G401 (cell line): ENCODE measurements around the gene ZNF552. TPM values are rescaled to one million over a fixed set of nuclear protein-coding genes. Genes with fewer than 3 reads are reported as not detected.
"Not testable (repeated sequence)": the region's sequence is repeated elsewhere in the genome, so short reads cannot be mapped to it uniquely, and the experiment has no call there.

Source experiments
- DNase-seq: peaks from one replicate; pipeline ENCODE4 v3.0.0-alpha.2; 2015; ENCODE audit warnings: low spot score
- in situ Hi-C: cut with HindIII; loops from 2 replicates; pipeline ENCODE4 v1.10.0; 2016; ENCODE audit warnings: low sequenced_read_pairs, mixed read lengths
- total RNA-seq: library from RNA; depleted of rRNA; stranded (reverse); fragments of >200 nt; shearing (Covaris generic); gene quantifications from 2 replicates; pipeline ENCODE4 v1.2.3, GENCODE V29; 2014; rRNA removed

Gene ZNF552
- total RNA-seq: 2.8 and 7.8 TPM in 2 replicates

DNA sequence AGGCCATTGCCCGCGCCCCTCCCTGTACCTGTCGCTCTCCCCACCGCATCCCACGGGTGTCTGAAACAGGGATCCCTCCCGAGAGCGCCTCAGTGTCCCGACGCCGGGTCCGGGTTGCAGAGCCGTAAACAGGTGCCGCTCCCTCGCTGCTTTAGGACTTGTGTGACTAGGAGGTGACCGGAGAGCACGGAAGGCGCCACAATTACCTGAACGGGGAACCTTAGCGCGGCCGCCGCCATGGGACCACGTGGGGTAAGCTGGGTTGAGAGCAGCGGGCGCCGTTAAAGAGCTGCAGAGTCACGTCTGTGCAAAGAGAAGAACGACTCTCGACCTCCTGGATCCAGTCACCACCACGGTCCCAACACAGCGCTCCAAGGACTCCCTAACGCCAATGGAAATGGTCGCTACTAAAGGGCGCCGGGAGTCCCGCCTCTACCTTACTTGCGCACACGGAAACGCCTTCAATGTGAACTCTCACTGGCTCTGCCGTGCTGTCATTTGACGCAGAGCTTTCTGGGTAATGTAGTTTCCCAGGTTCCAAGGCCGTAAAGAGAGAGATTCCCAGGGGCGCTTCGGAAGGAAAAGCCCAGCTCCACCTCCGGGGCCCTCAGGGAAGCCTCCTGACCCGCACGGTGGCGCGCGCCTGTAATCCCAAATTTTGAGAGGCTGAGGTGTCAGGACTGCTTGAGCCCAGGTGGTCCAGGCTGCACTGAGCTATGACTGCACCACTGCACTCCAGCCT is at the start of gene ZNF552:
Gene ZNF552 (minus strand): TSS at position 409 of the 742 bp plus-strand sequence. CDS start 170 bp downstream, at position 239.
- in situ Hi-C loops: no loop called here
- peak; percentile 98 for DNase-seq

DNA sequence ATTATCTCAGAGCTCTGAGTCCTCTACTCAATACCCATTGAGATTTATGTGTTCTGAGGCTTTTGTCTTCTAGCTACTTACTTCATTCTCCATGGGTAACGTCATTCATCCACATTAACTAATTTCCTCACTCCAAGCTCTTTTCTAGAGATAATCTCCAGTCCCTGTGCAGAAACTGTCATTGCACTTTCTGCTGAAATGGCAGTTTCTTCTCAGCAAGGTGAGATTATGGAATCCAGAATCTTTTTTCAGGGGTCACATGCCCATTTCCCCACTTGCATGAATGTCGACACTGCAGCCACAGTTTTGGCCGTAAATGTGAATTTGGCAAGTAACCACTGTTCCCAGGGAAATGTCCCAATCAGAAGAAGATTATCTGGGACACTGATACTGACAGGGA is 47.6 kb upstream of the ZNF552 start:
- in situ Hi-C loops, DNase-seq: not testable (repeated sequence)

DNA sequence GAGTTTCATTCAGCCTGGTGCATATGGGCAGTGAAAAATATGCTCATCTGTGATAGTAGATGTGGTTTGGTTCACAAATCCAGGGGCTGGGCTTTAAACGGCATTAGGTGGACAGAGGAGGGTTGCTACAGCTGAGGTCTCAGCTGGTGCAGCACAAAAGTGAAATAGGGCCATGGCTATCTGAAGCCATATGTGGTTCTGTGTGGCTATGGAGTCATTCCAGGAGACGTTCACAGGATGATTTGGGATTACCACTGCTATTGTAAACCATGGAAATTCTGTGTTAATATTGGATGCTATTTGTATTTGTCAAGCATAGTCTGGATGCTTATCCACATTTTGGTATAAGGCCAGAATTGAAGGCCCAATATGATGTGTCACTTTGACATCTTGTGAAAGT is 39.4 kb upstream of the ZNF552 start:
- in situ Hi-C loops, DNase-seq: not testable (repeated sequence)

DNA sequence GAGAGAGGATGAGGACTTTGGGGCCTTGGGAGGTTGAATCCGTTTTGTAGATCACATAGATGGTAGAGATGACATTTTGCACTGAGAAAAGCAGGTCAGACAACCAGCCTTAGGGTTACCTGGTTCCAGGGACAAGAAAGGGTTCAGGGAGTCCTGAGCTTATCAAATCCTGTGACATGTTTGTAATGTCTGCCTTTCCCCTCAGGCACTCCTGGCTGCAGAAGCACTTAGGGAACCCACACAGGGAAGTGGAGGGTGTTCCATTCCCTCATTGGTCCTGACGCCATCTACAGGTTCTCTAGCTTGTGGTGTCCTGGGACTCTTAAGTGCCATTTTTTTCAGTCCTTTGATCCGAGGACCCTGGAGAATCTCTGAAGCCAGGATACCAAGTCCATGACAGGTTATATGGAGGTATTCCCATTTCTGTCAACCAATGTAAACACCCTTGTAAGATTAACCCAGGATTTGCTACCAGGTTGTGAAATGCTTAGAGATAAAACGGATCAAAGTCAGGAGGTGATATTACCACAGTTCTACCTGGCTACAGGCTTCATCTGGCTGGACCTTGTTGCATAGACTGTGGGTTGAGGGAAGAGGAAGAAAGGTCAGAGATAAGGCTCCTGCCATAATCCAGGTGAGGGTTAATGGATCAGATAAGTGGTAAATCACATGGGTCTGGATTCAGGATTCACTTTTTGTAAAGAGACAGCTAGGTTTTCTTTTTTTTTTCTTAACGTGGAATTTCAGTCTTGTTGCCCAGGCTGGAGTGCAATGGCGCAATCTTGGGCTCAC is 37.3 kb upstream of the ZNF552 start:
- DNase-seq, in situ Hi-C loops: not testable (repeated sequence)

DNA sequence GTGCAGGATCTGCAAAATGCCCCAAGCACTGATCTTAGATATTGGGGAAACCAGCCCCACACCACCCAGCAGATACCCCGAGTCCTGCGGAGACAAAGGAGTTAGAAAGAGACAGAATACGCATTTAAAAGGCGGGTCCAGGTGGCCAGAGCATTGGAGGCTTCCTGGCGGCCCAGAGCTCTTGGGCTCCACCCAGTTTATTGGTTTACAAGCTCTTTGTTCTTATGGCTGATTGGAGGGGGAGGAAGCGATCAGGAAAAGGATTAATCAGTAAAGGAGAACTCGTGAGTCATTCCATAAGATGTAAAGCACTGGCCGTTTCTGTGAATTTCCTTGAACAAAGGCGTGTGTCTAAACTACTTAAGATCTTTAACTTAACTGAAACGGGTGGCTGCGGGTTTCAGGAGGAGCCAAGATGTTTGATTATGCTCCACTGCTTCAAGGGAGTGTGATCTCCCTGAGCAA is 35.9 kb upstream of the ZNF552 start:
- DNase-seq: no peak
- in situ Hi-C loops: no loop called here

DNA sequence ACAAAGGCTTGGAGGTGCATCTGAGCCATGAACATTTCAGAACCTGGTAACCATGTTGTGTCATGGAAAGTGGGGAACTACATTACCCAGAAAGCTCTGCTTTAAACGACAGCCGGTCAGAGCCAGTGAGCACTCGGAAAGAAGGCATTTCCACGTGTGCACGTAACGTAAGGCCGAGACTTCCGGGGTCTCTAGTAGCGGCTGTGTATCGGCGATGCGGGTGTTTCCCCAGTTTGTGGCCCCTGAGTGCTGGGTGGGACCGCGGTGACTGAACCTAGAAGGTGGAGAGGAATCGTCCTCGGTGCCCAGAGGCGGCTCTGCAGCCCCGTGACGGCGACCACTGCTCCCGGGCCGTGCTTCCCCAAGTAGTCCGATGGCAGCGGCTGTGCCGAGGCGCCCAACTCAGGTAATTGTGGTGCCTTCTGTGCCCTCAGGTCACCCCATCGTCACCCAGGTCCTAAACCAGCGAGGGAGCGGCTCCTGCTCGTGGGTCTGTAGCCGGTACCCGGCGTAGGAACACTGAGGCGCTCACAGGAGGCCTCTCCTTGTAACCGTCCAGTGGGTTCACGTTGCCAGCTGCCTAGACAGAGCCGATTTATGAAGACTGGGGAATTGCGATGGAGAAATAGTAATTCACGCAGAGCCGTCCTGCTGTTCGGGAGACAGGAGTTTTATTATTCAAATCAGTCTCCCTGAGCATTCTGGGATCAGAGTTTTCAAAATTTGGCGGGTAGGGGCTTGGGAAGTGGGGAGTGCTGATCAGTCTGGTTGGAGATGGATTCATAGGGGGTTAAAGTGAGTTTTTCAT is 35.2 kb upstream of the ZNF552 start, which contains the start of gene ZNF587:
Gene ZNF587 (plus strand): TSS at position 194 of the 808 bp plus-strand sequence. CDS start 180 bp downstream, at position 374.
- in situ Hi-C loops: not testable (repeated sequence)
- DNase-seq: peak; percentile 91

DNA sequence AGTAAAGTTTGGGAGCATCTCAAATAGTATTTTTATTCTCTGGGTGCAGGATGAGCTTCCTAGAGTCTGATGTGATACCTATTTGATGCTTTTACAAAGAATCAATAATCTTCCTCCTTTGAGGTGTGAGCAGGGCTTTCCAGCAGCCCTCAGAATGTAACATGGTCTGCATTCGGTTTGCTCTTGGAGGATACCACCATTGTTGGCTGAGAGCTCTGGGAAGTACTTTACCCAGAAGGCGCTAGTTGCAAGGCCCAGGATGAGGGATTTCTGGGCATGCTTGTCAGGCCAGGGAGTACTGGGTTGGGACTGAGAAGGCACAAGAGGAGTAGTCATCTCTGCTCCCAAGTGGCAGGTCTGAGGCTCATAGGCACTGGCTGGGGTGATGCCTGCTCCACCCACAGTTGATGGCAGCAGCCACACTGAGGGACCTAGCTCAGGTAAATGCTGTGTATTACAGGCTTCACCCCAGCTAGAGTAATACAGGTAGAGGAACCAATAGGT is 34.5 kb upstream of the ZNF552 start:
- peak; percentile 15 for DNase-seq
- in situ Hi-C loops: not testable (repeated sequence)

DNA sequence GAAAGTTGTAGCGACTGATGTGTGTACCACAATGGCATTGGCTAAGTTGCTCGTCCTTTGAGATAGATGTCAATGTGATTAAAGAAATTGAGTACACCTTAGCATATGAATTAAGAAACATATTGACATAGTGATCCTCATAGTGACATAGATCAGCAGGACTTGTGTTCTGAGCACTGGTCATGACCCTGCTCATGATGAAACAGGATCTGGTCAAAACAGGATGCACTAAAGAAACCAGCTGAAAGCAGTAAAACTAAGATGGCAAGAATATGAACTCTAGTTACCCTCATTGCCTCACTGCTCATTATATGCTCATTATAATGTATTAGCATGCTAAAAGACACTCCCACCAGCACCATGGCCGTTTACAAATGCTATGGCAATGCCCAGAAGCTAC is 32.5 kb upstream of the ZNF552 start:
- in situ Hi-C loops, DNase-seq: not testable (repeated sequence)

DNA sequence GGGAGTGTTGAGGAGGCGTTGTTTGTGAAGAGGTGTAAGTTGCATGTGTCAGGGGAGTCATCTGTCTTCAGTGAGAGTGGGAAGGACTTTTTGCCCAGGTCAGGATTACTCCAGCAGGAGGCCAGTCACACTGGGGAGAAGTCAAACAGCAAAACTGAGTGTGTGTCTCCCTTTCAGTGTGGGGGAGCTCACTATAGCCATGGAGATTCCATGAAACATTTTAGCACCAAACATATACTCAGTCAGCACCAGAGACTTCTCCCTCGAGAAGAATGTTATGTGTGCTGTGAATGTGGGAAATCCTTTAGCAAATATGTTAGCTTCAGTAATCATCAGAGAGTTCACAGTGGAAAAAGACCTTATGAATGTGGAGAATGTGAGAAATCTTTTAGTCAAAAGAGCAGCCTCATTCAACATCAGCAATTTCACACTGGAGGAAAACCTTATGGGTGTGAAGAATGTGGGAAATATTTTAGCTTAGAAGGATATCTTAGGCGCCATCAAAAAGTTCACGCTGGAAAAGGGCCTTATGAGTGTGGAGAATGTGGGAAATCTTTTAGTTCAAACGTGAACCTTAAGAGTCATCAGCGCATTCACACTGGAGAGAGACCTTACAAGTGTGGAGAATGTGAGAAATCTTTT is 26.5 kb upstream of the ZNF552 start:
- in situ Hi-C loops: no loop called here
- no peak for DNase-seq

DNA sequence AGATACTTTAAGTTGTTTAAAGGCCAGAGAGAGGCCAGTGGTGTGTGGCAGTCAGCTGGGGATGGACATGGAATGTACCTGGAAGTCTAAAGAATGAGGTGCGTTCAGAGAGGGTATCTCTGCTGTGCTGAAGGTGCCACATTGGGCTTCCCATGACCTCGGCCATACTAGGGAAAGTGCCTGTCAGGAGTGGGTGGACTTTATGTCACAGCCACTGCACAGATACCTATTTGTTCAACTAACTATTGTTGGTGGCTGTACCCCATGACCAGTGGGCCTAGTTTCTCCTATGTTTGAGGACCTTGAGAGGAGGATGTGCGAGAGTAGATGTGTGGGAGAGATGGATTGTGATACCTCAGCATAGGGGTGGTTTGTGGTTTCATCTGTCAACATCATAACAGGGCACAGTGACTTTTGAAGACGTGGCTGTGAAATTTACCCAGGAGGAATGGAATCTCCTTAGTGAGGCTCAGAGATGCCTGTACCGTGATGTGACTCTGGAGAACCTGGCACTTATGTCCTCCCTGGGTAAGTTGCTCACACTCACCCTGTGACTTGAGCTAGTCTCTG is 24.0 kb upstream of the ZNF552 start:
- in situ Hi-C loops, DNase-seq: not testable (repeated sequence)

DNA sequence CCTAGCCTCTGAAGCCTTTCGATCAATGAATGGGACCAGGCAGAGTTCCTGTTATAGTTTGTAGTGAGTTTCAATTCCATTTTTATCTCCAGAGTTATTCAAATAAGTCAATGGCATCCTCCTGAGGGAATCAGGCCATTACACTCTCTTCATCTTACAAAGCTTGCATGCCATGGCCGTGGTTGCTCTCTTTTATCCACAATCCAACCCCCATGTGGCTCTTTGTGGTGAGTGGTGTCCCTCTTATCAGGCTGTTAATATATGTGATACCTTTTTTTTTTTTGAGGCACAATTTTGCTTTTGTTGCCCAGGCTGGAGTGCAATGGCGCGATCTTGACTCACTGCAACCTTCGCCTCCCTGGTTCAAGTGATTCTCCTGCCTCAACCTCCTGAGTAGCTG is 22.3 kb upstream of the ZNF552 start:
- in situ Hi-C loops, DNase-seq: not testable (repeated sequence)

DNA sequence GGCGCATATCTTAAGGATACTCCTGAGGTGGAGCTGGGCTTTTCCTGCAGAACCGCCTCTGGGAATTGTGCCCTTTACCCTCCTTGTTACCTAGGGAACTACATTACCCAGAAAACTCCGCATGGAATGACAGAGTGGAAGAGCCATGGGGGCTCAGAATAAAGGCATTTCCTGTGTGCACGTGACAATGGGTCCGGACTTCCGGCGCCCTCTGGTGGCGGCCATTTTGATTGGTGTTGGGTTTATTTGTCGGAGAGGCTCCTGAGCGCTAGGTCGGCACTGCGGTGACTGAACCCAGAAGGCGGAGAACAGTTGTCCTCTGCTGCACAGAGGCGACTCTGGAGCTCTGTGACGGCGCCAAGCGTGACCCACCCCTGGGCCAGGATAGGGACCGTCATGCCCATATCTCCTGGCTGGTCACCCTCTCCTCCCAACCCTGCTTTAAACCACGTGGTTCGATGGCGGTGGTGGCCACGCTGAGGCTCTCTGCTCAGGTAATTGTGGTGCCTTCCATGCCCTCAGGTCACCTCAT is 15.4 kb upstream of the ZNF552 start, which contains the start of gene ZNF587B:
Gene ZNF587B (plus strand): TSS at position 229 of the 532 bp plus-strand sequence. CDS start 230 bp downstream, at position 459.
- peak; percentile 93 for DNase-seq
- in situ Hi-C loops: no loop called here

DNA sequence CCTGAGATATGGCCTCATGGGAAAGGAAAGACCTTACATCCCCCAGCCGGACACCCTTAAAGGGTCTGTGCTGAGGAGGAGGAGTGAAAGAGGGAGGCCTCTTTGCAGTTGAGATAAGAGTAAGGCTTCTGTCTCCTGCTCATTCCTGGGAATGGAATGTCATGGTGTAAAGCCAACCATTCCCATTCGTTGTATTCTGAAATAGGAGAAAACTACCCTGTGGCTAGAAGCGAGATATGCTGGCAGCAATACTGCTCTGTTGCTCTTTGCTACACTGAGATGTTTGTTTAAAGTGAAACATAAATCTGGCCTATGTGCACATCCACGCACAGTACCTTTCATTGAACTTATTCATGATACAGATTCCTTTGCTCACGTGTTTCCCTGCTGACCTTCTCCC is 14.6 kb upstream of the ZNF552 start:
- in situ Hi-C loops: no loop called here
- DNase-seq: no peak

DNA sequence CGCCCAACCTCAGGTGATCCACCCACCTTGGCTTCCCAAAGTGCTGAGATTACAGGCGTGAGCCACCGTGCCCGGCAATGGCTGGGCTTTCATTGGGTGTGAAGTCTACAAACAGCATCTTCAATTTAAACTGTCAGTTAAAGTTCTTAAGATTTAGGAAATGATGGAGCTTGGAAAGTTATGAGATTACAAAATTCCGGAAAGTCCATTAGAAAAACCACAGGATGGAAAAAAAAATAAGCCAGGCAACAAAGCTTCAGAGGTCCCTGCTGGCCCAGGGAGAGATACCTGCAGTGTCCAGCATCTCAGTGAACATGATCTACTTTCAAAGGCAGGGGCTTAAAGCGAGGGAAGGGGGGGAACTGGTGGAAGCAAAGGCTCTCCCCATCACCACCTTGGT is 10.8 kb upstream of the ZNF552 start:
- no peak for DNase-seq
- in situ Hi-C loops: no loop called here

DNA sequence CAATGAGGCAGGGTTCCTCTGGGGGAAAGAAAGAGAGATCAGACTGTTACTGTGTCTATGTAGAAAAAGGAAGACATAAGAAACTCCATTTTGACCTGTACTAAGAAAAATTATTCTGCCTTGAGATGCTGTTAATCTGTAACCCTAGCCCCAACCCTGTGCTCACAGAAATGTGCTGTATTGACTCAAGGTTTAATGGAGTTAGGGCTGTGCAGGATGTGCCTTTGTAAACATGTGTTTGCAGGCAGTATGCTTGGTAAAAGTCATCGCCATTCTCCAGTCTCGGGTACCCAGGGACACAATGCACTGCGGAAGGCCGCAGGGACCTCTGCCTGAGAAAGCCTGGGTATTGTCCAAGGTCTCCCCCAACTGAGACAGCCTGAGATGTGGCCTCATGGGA is 8.9 kb upstream of the ZNF552 start:
- in situ Hi-C loops, DNase-seq: not testable (repeated sequence)

DNA sequence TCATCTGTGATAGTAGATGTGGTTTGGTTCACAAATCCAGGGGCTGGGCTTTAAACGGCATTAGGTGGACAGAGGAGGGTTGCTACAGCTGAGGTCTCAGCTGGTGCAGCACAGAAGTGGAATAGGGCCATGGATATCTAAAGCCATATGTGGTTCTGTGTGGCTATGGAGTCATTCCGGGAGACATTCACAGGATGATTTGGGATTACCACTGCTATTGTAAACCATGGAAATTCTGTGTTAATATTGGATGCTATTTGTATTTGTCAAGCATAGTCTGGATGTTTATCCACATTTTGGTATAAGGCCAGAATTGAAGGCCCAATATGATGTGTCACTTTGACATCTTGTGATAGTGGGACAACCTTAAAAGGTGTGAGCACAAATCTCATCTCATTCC is 8.4 kb upstream of the ZNF552 start:
- in situ Hi-C loops: not testable (repeated sequence)

DNA sequence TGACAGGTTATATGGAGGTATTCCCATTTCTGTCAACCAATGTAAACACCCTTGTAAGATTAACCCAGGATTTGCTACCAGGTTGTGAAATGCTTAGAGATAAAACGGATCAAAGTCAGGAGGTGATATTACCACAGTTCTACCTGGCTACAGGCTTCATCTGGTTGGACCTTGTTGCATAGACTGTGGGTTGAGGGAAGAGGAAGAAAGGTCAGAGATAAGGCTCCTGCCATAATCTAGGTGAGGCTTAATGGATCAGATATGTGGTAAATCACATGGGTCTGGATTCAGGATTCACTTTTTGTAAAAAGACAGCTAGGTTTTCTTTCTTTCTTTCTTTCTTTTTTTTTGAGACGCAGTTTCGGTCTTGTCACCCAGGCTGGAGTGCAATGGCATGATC is 6.8 kb upstream of the ZNF552 start:
- DNase-seq, in situ Hi-C loops: not testable (repeated sequence)

More for the DNA sequence above, 8.4 kb upstream of the ZNF552 start:
- DNase-seq: not testable (repeated sequence)

DNA sequence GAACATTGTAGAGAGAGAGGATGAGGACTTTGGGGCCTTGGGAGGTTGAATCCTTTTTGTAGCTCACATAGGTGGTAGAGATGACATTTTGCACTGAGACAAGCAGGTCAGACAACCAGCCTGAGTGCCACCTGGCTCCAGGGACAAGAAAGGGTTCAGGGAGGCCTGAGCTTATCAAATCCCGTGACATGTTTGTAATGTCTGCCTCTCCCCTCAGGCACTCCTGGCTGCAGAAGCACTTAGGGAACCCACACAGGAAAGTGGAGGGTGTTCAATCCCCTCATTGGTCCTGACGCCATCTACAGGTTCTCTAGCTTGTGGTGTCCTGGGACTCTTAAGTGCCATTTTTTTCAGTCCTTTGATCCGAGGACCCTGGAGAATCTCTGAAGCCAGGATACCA is 6.4 kb upstream of the ZNF552 start:
- in situ Hi-C loops, DNase-seq: not testable (repeated sequence)
